ENCODE results near the gene UBR4. TPM values are rescaled to one million over a fixed set of nuclear protein-coding genes. Genes with fewer than 3 reads are reported as not detected.

The UBR4 gene
- polyA plus RNA-seq, 1 of the 3 experiments (the other 2 are of a cell fraction), result 68.7 TPM

DNA sequence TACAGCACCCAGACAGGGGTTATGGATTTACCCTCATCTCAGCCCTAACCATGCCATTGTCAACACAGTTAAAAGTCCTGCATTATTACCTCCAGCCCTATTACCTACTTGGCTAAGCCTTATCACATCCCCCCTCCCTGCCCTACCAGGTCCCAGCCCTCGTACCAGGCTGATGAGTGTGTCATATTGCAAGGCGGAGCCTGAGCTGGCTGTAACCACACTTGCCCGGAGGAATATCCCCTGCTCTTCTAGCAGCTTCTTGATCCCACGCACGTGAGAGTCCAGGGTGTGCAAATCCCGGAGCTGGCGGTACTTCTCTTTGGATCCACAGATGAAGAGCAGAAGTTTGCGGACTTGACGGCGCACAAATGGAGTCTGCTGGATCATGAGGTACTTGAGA lies 87.4 kb downstream of the UBR4 start:
- H3K36me3 ChIP-seq (replicated peaks in 1 of 2; ENCODE audit: control insufficient read depth in 1 of 2, insufficient read depth in 2 of 2, low read length in 1 of 2), result peaks cover 86 to 94% of the 10 kb centered on the region in 2 experiments
- H3K27me3 ChIP-seq (ENCODE audit: insufficient read depth), result no peaks in the 10 kb centered on the region
- no peak overlapping the region for H3K4me3 ChIP-seq (ENCODE audit: low read depth in 2 of 2, low read length in 1 of 2)
- TF ChIP-seq SMC3 (IDR thresholded peaks at IDR 0.05; ENCODE audit: low read depth, low read length) (no peak), POLR2AphosphoS5 (IDR thresholded peaks at IDR 0.05; ENCODE audit: low read depth, low read length) (no peak), TAF1 (IDR thresholded peaks at IDR 0.05; ENCODE audit: borderline replicate concordance, low read depth, low read length) (no peak), CTCF (IDR thresholded peaks at IDR 0.05) (no peak), FOSL2 (IDR thresholded peaks at IDR 0.05; ENCODE audit: borderline replicate concordance, low read depth) (no peak), NRF1 (IDR thresholded peaks at IDR 0.05; ENCODE audit: low read depth, low read length) (no peak), RFX5 (IDR thresholded peaks at IDR 0.05; ENCODE audit: low read length) (no peak), PBX3 (IDR thresholded peaks at IDR 0.05) (no peak), FOXJ3 (CRISPR knock-in tag; IDR thresholded peaks at IDR 0.05) (no peak), USF2 (IDR thresholded peaks at IDR 0.05; ENCODE audit: borderline replicate concordance, low read depth, low read length) (no peak), GATA2 (CRISPR knock-in tag; IDR thresholded peaks at IDR 0.05) (no peak), RXRA (IDR thresholded peaks at IDR 0.05; ENCODE audit: borderline replicate concordance, low read depth) (no peak), FOXM1 (IDR thresholded peaks at IDR 0.05; ENCODE audit: low read depth) (no peak), JUND (IDR thresholded peaks at IDR 0.05) (no peak), CHD2 (IDR thresholded peaks at IDR 0.05; ENCODE audit: low read length, partially characterized antibody) (no peak), RAD21 (IDR thresholded peaks at IDR 0.05; ENCODE audit: low read length) (no peak), MXI1 (IDR thresholded peaks at IDR 0.05; ENCODE audit: low read depth, low read length) (no peak), YY1 (IDR thresholded peaks at IDR 0.05; ENCODE audit: low read depth) (no peak)
- TF ChIP-seq, protein P1, sequence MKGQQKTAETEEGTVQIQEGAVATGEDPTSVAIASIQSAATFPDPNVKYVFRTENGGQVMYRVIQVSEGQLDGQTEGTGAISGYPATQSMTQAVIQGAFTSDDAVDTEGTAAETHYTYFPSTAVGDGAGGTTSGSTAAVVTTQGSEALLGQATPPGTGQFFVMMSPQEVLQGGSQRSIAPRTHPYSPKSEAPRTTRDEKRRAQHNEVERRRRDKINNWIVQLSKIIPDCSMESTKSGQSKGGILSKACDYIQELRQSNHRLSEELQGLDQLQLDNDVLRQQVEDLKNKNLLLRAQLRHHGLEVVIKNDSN (IDR thresholded peaks at IDR 0.05; ENCODE audit: borderline replicate concordance, low read depth), result no peak
- no peak overlapping the region for H3K4me2 ChIP-seq
- no peak overlapping the region for H2AFZ ChIP-seq (ENCODE audit: low read depth)
- no peaks in the 10 kb centered on the region for H3K9me3 ChIP-seq
- WGBS (ENCODE audit: low lambda C conversion rate), result 95% methylated on average over 10 of the region's 10 CpGs
- H3K27ac ChIP-seq (ENCODE audit: low read depth in 2 of 2, low read length in 1 of 2), result no peak overlapping the region
- no peaks in the 10 kb centered on the region for H3F3A ChIP-seq (replicated peaks; ENCODE audit: insufficient read depth)
- CTCF ChIA-PET, result interaction anchor here (0.9 to 2.9 kb wide), 3 partner anchors 9 to 210 kb away, joined by 3 to 19 read pairs (median 7); no protein-coding TSS in a partner anchor
- no peaks in the 10 kb centered on the region for H3K79me2 ChIP-seq (ENCODE audit: insufficient read depth)
- H3K9ac ChIP-seq, result no peak overlapping the region
- no peaks in the 10 kb centered on the region for H3K9me2 ChIP-seq
- H4K20me1 ChIP-seq (ENCODE audit: insufficient read depth), result no peaks in the 10 kb centered on the region
- DNase-seq, result no peak
- no peaks in the 10 kb centered on the region for H3K4me1 ChIP-seq (ENCODE audit: control insufficient read depth in 1 of 2, insufficient read depth in 2 of 2, low read depth in 1 of 2, low read length in 1 of 2)
- POLR2A ChIA-PET, result interaction anchor here (0.7 kb wide), 1 partner anchor 19 kb away, joined by 3 read pairs; no protein-coding TSS in a partner anchor
